PFSK-1 (cell line): ENCODE data around the gene NF2.

Experiments
- FOXP2 ChIP-seq: optimal IDR thresholded peaks from 2 replicates; pipeline ENCODE3; 2011; ENCODE audit warnings: borderline replicate concordance, control low read depth, inconsistent platforms; ENCODE audit not compliant: insufficient read depth; ENCODE audit errors: extremely low read length, extremely low read depth
- POLR2AphosphoS5 ChIP-seq: IDR thresholded peaks from 2 replicates; pipeline ENCODE4 v1.6.1; 2012; ENCODE audit warnings: low read depth, mild to moderate bottlenecking, control low read depth, low read length, moderate library complexity
- REST ChIP-seq, 2 experiments: IDR thresholded peaks; 2 replicates each; pipeline versions ENCODE4 v1.6.1 to v1.8.0; 2011 to 2012; ENCODE audit warnings: low read depth in 2 of 2, low read length in 2 of 2, control low read depth in 1 of 2, inconsistent platforms in 1 of 2, mild to moderate bottlenecking in 1 of 2, moderate library complexity in 1 of 2; ENCODE audit not compliant: insufficient read depth in 1 of 2
- SIN3A ChIP-seq: IDR thresholded peaks from 2 replicates; pipeline ENCODE4 v1.6.1; 2012; ENCODE audit warnings: mild to moderate bottlenecking, low read length, moderate library complexity, borderline replicate concordance; ENCODE audit not compliant: insufficient read depth
- TAF1 ChIP-seq: IDR thresholded peaks from 2 replicates; pipeline ENCODE4 v1.6.1; 2012; ENCODE audit warnings: low read length, control low read depth, borderline replicate concordance; ENCODE audit not compliant: insufficient read depth

NF2 gene

DNA sequence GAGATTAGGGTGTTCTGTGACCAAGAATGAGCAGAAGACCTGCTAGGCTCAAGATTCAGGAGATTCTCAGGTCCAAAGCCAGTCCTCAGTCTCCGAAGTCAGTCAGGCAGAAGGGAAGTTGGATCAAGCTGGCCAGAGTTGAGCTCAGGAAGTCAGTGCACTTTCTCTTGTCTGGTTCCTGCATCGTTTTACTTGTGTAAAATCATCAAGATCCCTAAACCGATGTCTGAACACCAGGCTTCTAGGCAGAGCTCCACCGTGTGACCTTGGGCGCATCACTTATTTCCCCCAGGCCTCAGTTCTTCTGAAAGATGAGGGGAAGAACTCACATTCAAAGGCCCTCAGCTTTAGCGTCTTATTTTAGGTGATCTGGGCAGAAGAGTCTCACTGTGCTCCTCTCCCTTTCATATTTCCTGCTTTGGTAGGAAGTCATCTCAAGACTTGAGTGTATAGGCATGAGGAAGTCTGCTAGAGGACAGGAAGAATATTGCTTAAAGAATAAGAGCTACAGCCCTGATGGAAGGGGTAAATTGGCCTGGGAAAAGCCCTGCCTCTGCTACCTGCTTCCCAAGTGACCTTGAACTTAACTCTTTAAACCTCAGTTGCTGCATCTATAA, 20.2 kb downstream of the NF2 start:
- TF ChIP-seq FOXP2: no peak
- TF ChIP-seq SIN3A: no peak
- no peak for TF ChIP-seq REST (IDR thresholded peaks at IDR 0.05; ENCODE audit: insufficient read depth in 1 of 2, low read depth in 2 of 2, low read length in 2 of 2)
- no peak for TF ChIP-seq POLR2AphosphoS5
- no peak for TF ChIP-seq TAF1

DNA sequence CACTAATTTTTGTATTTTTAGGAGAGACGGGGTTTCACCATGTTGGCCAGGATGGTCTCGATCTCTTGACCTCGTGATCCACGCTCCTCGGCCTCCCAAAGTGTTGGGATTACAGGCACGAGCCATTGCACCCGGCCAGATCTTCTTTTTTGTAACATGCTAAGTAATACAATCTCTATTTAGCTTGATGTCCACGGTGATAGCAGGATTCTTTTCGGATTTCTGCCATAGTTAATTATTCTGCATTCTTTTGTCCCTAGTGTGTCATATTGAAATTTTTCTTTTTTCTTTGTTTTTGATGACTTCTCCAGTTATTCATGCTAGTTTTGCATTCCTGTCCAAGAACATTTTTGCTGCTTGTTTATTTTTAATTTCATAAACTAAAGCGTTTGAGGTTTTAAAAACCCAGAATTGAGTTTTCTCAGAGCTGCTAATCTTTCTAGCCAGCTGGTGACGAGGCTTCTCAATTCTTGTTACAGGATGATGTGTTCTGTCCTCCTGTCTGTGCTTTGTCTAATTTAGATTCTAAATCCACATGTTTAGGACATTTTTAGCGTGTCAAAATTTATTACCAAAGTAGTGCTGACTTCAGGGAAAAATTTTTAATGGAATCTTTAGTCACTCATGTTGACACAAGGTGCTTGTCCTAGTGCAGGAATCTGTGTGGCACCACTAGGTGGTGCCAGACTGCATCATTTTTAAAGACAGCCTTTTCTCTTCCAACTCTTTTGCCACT, 21.8 kb downstream of the NF2 start:
- TF ChIP-seq POLR2AphosphoS5 (no peak), FOXP2 (no peak), TAF1 (no peak), REST (IDR thresholded peaks at IDR 0.05; ENCODE audit: insufficient read depth in 1 of 2, low read depth in 2 of 2, low read length in 2 of 2) (no peak), SIN3A (no peak)

- TF ChIP-seq TAF1 (no peak), FOXP2 (no peak), REST (IDR thresholded peaks at IDR 0.05; ENCODE audit: insufficient read depth in 1 of 2, low read depth in 2 of 2, low read length in 2 of 2) (no peak), POLR2AphosphoS5 (no peak), SIN3A (no peak)
Observed at GRCh38 chr22:29626497-29627195, 23.2 kb downstream of the NF2 start.

GRCh38 chr22:29627196-29627535, 23.7 kb downstream of the NF2 start:
- TF ChIP-seq REST (IDR thresholded peaks at IDR 0.05; ENCODE audit: insufficient read depth in 1 of 2, low read depth in 2 of 2, low read length in 2 of 2): no peak
- no peak for TF ChIP-seq TAF1
- TF ChIP-seq FOXP2: no peak
- no peak for TF ChIP-seq POLR2AphosphoS5
- no peak for TF ChIP-seq SIN3A
